Stimulated activated CD8-positive, alpha-beta memory T cell treated with anti-CD3 and anti-CD28 coated beads, Interleukin-7, amount 100 ng/mL, for 24 hours (primary cell): Measurements from ENCODE around the gene CTBP2.
"Not testable (repeated sequence)": the region's sequence is repeated elsewhere in the genome, so short reads cannot be mapped to it uniquely, and the experiment has no call there.

Experiments used
- DNase-seq: peaks from one replicate; pipeline ENCODE4 v3.0.0-alpha.2; 2020; ENCODE audit warnings: low read depth

Gene CTBP2

DNA sequence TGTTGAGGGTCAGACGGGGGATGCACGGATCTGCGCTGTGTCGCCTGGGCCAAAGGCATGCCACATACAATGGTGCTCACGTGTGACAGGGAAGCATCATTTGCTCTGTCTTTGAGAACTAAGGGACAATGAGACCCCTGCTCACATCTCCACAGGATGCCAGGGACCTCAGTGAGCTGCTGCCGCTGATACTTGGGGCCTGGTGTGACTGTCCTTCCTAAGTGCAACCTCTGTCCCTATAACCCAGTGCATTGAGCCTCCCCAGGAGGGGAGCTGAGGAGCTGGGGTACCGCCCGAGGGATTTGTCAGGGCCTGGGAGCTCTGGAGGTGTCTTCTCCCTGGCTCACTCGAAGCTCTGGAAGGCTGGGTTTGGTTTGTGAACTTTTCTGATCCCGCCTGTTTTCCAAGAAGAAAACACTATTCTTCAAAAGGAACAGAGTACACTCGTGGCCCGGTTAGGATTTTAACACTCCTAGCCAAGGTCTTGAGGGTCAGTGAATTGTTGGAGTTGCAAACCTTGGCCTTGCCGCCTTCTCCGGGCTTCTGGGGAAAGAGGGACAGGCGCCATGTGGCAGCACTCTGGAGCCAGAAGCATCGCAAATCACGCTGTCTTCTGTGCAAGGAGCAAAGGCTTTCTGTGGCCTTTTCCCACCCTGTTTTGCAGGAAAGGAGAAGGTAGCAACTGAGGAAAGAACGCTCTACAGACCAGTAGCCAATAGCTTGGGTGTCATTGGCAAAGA, 26.2 kb upstream of the CTBP2 start:
- DNase-seq: no peak

DNA sequence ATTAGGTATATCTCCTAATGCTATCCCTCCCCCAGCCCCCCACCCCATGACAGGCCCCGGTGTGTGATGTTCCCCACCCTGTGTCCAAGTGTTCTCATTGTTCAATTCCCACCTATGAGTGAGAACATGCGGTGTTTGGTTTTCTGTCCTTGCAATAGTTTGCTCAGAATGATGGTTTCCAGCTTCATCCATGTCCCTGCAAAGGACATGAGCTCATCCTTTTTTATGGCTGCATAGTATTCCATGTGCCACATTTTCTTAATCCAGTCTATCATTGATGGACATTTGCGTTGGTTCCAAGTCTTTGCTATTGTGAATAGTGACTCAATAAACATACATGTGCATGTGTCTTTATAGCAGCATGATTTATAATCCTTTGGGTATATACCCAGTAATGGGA, 18.7 kb upstream of the CTBP2 start:
- DNase-seq: not testable (repeated sequence)

DNA sequence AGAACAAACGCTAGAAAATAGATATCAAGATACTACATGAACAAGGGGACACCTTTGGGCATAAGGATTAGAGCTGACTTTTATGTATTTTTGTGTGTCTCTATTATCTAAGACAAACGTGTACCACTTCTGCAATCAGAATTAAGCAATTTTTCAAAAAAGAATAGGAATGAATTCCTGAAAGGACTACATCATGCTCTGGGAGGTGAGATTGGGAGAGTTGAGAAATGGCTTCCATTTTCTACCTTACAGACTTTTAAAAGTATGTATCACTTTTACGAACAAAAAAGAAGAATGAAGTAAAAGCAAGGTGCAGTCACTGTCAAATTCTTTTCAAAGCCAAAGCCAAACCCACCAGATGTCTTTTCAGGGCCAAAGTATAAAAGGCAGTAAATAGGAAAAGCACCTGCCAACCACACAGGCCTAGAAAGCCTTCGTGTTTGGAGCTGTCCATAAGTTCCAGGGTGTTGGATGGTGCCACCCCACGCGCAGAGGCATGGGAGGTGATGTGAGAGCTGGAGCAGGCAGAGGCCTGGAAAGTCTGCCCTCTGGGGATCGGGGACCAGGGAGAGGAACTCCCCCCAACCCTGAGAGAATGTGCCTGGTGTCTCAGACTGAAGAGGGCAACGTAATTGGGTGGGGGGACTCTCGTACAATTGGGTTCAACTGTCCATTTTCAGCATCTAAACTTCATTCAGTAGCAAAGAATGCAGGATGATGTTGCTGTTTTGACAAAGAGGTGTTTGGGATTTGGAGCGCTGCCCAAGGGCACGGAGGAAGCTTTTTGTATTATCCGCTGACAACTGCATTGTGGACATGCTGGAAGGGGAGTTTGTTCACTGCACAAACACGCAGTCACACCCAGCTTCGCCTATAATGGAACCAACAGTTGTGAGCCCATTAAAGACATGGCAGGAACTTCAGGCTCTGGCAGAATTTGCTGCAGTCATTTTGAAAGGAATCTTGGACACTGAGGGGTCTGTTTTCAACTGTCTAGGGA, 17.6 kb upstream of the CTBP2 start:
- DNase-seq: no peak

DNA sequence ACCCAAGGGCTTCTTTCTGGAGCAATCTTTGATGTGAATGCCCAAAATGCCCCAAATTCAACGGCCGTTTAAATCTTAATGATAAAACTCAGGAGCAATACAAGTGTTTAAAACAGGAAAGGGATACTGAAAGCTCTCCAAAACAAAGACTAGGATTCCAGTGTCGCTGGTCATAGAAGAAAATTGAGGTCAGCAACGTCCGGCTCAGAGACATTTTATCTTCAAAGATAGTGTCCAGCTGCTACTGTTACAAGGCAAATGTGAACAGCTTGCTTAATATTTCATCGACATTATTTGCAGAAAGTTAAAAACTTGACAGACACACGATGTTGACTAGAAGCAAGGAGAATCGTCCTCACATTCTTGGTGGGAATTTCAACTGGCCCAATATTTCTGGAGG, 15.4 kb upstream of the CTBP2 start:
- DNase-seq: no peak

DNA sequence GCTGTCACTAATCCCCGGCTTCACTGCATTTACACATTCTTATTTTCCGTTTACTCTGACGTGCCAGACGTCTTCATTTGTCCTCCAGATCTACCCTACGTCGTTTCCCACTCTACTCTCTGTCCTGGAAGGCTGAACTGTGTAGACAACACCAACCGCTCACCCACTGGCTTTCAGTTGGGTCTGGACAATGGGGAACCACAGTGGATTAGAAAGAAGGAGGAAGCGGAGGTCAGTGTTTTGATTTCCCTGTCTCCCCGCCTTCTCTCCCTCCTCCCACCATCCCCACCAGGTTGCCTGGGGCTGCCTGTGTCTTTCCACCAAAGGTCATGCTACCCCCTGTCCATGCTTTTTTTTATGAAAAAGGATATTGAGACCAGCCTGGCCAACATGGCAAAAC, 14.0 kb upstream of the CTBP2 start:
- no peak for DNase-seq

DNA sequence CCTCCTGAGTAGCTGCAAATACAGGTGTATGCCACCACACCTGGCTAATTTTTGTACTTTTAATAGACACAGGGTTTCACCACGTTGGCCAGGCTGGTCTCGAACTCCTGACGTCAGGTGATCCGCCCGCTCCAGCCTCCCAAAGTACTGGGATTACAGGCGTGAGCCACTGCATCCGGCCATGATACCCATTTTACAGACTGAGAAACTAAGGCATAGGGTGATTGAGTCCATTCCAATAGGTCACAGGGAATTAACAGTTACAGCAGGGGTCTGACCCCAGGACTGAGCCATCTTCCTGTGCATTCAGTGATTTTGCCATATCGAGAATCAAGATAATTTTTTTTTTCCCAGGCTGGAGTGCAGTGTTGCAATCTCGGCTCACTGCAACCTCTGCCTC, 12.3 kb upstream of the CTBP2 start:
- no peak for DNase-seq

DNA sequence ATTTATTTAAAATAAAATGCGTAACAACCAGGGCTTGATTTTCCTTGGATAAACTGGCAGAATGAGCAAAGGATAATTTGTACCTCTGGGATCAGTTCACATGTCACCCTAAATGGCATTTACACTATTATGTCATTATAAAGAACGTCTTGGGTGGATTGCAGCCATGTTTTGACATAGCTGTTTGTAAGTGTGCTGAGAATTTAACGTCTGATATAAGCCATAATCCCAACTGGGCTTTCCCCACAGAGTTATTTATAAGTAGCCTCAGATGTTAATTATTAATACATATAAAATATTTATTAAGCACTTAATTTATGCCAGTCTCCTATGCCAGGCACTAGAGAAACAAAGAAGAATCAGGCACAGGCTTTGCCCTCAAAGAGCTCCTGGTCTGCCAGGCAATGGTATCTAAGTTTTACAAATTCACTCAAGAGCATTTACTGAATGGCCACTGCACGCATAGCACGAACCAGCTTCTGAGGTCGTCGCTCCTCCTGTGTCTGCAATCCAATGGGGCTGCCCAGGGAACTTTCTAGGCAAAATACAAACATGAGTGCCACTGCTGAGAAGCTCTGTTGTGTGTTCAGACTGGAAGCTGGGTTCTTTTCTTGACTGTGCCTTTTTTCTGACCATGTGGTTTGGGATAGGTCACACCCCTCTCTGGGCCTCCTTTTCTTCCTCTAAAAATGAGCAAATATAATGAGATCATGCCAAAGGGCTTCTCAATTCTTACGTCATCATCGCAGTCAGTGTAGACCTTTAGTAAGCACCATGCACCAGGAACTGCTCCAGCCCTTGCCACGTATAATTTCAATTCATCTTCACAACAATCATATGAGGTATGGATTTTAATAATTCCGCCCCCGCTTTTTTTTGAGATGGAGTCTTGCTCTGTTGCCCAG, 11.3 kb upstream of the CTBP2 start:
- no peak for DNase-seq

DNA sequence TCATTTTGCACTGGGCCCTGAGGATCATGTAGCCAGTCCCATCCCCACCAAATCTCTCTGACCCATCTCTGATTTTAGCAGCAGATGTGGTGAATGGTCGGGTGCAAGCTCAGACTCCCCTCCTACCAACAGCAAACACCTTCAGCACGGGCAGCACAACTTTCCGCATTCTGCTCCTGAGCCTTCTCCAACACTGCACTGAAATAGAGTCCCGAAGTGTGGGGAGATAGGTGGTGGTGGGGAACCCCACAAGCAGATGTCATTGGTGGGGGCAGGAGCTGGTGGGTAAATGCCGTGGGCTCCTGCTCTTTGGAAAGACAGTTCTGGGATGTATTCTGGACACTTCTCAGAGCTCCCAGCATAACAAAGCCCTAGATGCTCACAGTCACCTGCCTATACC, 9.6 kb upstream of the CTBP2 start:
- no peak for DNase-seq

DNA sequence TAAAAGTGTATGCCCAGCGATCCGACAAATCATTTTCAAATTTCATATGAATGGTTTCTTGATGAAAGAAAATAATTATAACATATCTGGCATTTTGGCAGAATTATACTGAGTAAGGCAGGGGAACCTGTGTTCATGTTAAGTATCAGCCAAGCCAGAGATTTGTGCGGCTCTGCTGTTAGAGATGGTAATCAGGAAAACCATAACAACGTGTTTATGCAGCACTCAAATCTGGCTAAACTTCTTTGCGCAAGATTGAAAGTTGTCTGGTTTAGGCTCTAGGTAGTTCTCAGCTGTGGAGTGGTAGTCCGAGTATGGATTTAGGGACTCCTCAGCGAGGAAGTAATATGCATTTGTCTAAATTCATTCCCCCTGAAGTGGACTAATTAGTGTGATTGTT, 8.9 kb upstream of the CTBP2 start:
- no peak for DNase-seq

DNA sequence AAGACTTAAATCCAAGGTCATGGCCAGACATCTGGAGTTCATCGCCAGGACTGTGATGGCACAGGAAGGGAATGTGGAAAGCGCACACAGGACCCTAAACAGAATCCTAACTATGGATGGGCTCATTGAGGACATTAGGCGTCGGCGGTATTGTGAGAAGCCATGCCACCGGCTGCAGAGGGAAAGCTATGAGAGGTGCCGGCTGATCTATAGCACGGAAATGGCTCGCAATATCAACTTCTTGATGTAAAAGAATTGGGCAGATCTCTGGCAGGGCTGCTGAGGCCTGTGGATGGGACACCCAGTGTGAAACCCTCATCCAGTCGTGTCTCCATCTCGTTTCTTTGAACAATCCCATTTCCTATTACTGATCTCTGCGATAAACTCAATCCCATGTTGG, 6.3 kb upstream of the CTBP2 start:
- no peak for DNase-seq

DNA sequence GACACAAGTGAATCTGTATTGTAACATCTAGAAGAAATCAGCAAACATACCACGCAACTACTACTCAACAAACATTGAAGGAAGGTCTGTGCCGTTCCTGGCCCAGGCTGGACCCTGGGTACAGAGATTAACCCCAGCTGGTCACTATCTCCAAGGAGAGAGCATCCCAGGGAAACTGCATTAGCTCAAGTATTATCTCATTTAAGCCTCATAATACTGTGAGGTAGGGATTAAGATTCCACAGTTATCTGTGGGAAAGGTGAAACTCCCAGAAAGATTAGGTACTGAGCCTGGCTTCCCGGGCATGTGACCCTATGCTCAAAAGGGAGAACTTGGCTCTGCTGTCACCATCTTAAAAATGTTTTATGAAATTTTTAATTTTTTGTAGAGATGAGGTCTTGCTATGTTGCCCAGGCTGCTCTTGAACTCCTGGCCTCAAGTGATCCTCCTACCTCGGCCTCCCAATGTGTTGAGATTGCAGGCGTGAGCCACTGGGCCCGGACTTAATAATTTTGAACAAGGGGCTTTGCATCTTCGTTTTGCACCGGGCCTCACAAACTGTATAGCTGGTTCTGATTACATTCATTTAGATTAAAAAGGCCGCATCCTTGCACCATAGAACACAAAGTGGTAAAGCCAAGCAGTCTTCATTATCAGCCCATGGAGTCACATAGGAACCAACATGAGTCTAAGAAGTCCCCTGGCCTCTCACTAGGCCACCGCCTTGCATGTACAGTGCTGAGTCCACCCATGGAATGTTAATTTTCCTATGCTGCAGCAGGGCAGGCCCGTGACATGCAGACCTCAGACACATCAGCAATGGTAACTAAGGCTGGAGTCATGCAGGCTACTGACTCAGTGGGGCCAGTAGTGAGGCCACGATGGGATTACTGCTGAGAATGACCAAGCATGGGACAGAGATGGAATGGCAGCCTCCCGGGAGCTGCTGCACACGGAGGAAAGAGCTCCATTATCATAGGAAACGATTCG, 5.5 kb upstream of the CTBP2 start:
- DNase-seq: no peak

DNA sequence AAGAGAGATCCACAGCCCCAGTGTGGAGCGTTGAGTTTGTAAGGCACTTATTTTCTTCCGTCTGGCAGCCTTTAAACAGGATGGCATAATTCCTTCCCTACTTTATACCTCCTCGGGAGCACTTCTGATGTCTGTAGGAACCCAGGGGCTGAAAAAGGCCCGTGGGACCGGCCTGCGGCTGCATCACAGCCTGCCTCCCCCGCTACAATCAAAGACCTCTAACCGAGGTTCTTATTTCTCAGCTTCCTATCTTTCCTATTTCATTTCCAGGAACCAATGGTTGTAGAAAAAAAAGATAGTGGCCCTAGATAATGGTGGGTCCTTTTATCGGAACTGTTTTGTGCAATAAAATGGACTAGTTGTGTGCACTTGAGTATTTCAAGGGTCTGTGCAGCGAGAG, 4.1 kb upstream of the CTBP2 start:
- no peak for DNase-seq

DNA sequence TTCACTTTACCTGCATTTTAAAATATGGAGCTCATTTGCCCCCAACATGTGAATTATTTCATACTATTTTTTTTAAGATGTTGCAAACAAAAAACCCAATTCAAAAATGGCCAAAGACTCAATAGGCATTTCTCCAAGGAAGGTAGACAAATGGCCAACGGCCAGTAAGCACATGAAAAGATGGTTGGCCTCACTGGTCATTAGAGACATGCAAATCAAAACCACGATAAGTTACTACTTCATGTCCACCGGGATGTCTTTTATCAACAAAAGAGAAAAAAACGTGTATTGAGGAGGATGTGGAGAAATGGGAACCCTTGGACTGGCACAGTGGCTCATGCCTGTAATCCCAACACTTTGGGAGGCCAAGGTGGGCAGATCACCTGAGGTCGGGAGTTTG, 3.4 kb upstream of the CTBP2 start:
- DNase-seq: no peak

DNA sequence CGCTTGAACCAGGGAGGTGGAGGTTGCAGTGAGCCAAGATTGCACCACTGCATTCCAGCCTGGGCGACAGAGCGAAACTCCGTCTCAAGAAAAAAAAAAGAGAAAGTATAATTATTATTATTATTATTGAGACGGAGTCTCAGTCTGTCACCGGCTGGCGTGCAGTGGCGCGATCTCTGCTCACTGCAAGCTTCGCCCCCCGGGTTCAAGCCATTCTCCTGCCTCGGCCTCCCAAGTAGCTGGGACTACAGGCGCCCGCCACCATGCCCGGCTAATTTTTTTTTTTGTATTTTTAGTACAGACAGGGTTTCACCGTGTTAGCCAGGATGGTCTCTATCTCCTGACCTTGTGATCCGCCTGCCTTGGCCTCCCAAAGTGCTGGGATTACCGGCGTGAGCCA, 2.9 kb upstream of the CTBP2 start:
- not testable (repeated sequence) for DNase-seq

DNA sequence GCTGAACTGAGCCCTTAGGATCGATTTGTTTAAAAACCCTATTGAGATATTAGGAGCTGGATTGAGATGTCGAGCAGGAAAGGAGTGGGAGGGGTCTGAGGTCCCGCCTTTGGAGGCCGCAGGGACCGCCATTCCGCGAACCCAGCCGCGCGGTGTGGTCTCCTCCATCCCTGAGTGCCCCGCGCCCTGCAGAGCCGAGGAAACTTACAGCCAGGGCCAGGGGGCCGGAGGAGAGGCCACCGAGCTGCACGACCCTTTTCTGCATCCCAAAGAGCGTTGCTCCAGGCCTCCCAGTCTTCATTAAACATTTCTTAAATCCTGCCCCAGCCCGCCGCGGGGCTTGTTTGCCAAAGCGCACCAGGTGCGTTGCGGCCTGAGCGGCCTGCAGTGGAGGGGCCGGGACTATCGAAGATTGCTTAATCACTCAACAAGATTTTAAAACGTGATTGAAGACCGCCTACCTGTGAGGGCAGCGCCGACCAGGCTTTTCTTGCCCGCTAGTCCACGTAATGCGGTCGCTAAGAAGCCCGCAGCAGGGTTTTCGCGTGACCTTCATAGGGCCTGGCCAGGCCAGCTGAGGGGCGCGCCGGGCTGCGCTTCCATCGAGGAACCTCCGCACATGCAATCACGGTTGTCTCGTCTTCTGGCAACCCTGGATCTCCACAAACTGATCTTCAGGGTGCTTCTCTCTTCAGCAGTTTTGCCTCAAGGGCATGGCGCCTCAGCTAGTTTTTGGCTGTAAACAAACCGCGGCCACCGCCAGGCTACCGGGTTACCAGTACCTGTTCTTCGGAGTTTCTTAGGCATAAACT, 2.0 kb upstream of the CTBP2 start:
- DNase-seq: no peak

DNA sequence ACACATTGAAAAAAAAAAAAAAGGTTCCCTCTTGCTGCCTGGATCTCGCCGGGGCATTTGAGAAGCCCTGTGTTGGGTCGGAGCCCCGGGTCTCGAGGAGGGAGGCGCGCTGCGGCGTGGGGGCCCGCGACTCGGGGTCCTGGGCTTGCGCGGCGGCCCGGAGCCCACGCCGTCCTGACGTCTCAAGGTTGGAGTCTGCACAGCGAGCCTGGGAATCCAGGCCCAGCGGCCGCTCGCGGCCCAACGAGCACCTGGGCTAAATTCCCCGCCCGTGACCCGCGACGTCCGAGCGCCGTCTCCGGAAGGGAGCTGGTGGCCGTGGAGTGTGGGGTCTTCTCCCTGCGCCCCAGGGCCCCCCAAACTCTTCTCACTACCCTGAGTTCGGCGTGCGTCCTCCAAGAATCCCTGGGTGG, 1.4 kb upstream of the CTBP2 start:
- DNase-seq: no peak

DNA sequence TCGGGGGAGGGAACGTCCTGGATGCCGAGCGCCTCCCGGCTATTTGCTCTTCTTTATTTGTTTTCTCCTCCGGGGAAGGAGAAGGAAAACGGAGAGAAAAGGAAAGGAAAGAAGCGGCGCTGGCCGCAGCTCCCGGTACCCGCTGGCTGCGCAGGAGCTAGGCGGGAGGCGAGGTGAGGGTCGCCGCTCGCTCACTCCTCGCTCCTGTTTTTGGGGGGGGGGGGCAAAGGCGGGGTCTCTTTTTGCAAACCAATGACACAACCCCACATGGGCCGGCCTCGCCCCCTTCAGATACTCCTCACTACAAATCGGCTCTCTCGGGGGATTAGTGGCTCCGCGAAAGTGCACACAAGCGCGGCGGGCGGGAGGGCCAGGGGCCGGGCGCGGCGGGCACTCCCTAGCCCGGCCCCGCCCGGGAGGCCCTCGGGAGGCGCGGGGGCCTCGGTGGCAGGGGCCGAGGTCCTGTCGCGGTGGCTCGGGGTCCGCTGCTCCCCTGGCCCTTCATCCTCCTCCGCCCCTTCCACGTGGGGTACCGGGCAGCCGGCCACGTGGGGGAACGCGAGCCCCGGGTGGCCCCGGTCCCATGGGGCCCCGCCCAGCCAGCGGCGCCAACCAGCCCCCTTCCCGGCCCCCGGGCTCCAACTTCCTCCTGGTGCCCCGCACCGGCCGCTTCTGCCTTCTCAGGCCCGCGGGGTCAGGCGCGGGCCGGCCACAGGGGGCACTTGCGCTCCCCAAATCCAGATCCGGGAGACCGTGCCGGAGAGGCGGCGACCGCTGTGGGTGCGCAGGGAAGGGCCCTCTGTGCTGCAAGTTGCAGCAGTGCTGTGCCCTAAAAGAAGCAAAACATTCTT, 718 bp upstream of the CTBP2 start:
- DNase-seq: no peak

DNA sequence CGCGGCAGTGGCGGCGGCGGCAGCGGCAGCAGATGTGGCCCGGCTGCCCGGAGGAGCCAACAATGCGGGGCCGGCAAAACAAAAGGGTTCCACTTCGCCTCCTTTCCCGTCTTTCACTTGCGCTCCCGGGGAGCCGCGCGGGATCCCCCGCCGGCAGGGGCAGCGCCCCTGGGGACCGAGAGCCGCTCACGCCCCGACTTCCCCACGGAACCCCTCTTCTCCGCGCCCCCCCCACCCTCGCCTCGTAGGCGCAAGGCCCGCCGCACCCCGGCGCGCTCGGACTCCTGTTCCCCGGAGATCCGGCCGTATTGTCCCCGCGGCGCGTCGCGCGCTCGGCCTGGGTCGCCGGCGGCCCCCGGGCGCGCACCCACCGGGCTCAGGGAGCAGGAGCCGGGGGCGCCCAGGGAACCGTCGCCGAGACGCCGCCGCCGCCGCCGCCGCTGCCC, 854 bp downstream of the CTBP2 start:
- no peak for DNase-seq
